CD14-positive monocyte (primary cell): ENCODE measurements around the gene ENTREP1. TPM values are rescaled to one million over a fixed set of nuclear protein-coding genes. Genes with fewer than 3 reads are reported as not detected.

Experiments
- DNase-seq, 3 donors: peaks; one replicate each; pipeline ENCODE4 v3.0.0-alpha.2; 2011 to 2022
- H2AFZ ChIP-seq: 2 replicates; pipeline ENCODE4 v1.6.0; 2012; ENCODE audit warnings: mild to moderate bottlenecking, low read depth, low read length, inconsistent platforms; ENCODE audit not compliant: insufficient read depth, poor library complexity, severe bottlenecking
- H3K27ac ChIP-seq, 2 donors: 1 replicate in 1 of 2; 2 replicates in 1 of 2; pipeline ENCODE4 v1.5.1; 2012 to 2013; ENCODE audit warnings: low read length in 2 of 2, control low read depth in 1 of 2, inconsistent platforms in 1 of 2, low read depth in 1 of 2, mild to moderate bottlenecking in 1 of 2
- H3K27me3 ChIP-seq, 2 donors: one replicate each; pipeline versions ENCODE4 v1.6.0 to v1.6.1; 2011 to 2013; ENCODE audit warnings: low read length in 2 of 2; ENCODE audit not compliant: control insufficient read depth in 2 of 2, insufficient read depth in 2 of 2
- H3K36me3 ChIP-seq, 2 donors: replicated peaks in 1 of 2; 1 replicate in 1 of 2; 2 replicates in 1 of 2; pipeline versions ENCODE4 v1.5.1 to v1.6.1; 2012 to 2013; ENCODE audit warnings: low read length in 2 of 2, control low read depth in 1 of 2, inconsistent platforms in 1 of 2, mild to moderate bottlenecking in 1 of 2; ENCODE audit not compliant: insufficient read depth in 2 of 2, control insufficient read depth in 1 of 2
- H3K4me1 ChIP-seq, 2 donors: 1 replicate in 1 of 2; 2 replicates in 1 of 2; pipeline versions ENCODE4 v1.5.1 to v1.6.1; 2012 to 2013; ENCODE audit warnings: low read length in 2 of 2, control low read depth in 1 of 2, inconsistent platforms in 1 of 2, mild to moderate bottlenecking in 1 of 2, moderate library complexity in 1 of 2; ENCODE audit not compliant: insufficient read depth in 2 of 2, control insufficient read depth in 1 of 2
- H3K4me2 ChIP-seq: replicated peaks from 2 replicates; pipeline ENCODE3; 2012; ENCODE audit warnings: low read length, moderate library complexity, mild to moderate bottlenecking; ENCODE audit not compliant: poor library complexity, severe bottlenecking; ENCODE audit errors: extremely low read depth
- H3K4me3 ChIP-seq, 3 experiments: fragments of 200-600 bp in 1 of 3; sonication (generic) in 1 of 3; replicated peaks in 1 of 3; 1 replicate in 2 of 3; 2 replicates in 1 of 3; pipeline ENCODE4 v1.5.1; 2011 to 2013; ENCODE audit warnings: low read length in 3 of 3, mild to moderate bottlenecking in 3 of 3, control low read depth in 2 of 3, low read depth in 2 of 3, inconsistent platforms in 1 of 3, moderate library complexity in 1 of 3
- H3K79me2 ChIP-seq: 2 replicates; pipeline ENCODE4 v1.6.0; 2012; ENCODE audit warnings: mild to moderate bottlenecking, control low read depth, inconsistent platforms, low read length, moderate library complexity; ENCODE audit not compliant: insufficient read depth
- H3K9ac ChIP-seq: 2 replicates; pipeline ENCODE4 v1.6.0; 2017; ENCODE audit warnings: low read length, mild to moderate bottlenecking; ENCODE audit not compliant: insufficient read depth, poor library complexity, severe bottlenecking
- H3K9me3 ChIP-seq, 2 donors: replicated peaks in 1 of 2; 1 replicate in 1 of 2; 2 replicates in 1 of 2; pipeline versions ENCODE4 v1.5.1 to v1.6.1; 2012 to 2013; ENCODE audit warnings: low read length in 2 of 2, control low read depth in 1 of 2; ENCODE audit not compliant: control insufficient read depth in 1 of 2, insufficient read depth in 1 of 2
- H4K20me1 ChIP-seq: 2 replicates; pipeline ENCODE4 v1.6.0; 2012; ENCODE audit warnings: mild to moderate bottlenecking, low read length, control low read depth, moderate library complexity; ENCODE audit not compliant: insufficient read depth
- H3K27ac Mint-ChIP-seq, 7 donors: one replicate each; pipeline ENCODE4 v1.8.0; 2020; ENCODE audit warnings: mild to moderate bottlenecking in 7 of 7, mixed read lengths in 7 of 7, moderate library complexity in 6 of 7, inconsistent platforms in 2 of 7
- H3K27me3 Mint-ChIP-seq, 3 donors: one replicate each; pipeline ENCODE4 v1.8.0; 2021 to 2022; ENCODE audit warnings: low read depth in 3 of 3, mild to moderate bottlenecking in 3 of 3, mixed read lengths in 3 of 3, moderate library complexity in 3 of 3, inconsistent platforms in 1 of 3
- H3K36me3 Mint-ChIP-seq, 2 donors: one replicate each; pipeline ENCODE4 v1.8.0; 2020; ENCODE audit warnings: mixed read lengths in 2 of 2, inconsistent platforms in 1 of 2, mild to moderate bottlenecking in 1 of 2
- H3K4me1 Mint-ChIP-seq: one replicate; pipeline ENCODE4 v1.8.0; 2020; ENCODE audit warnings: mild to moderate bottlenecking, mixed read lengths
- H3K4me3 Mint-ChIP-seq, 2 donors: one replicate each; pipeline ENCODE4 v1.8.0; 2020; ENCODE audit warnings: mild to moderate bottlenecking in 2 of 2, mixed read lengths in 2 of 2, moderate library complexity in 1 of 2
- H3K9me3 Mint-ChIP-seq, 7 donors: one replicate each; pipeline ENCODE4 v1.8.0; 2020 to 2022; ENCODE audit warnings: mixed read lengths in 7 of 7, mild to moderate bottlenecking in 6 of 7, moderate library complexity in 6 of 7, inconsistent platforms in 2 of 7
- WGBS: methylation state at CpG from one replicate; pipeline ENCODE4 v1.1.5; 2013; ENCODE audit warnings: missing lambda C conversion rate; ENCODE audit not compliant: insufficient coverage; 5-methylcytosine and 5-hydroxymethylcytosine counted together
- intact Hi-C, 2 donors: fragments of 100-400 bp; cut with micrococcal nuclease; formaldehyde crosslinking; loops; one replicate each; pipeline versions ENCODE4 v1.15.0 to v1.15.1; 2023
- polyA plus RNA-seq, 3 donors: library from polyadenylated mRNA; depleted of rRNA in 1 of 3; unstranded in 2 of 3; stranded (reverse) in 1 of 3; fragments of 300-500 nt in 2 of 3; fragments of >200 nt in 1 of 3; fragmentation: Illumina TruSeq in 2 of 3; gene quantifications; 1 replicate in 2 of 3; 2 replicates in 1 of 3; pipeline ENCODE4 v1.2.3, GENCODE V29; 2012 to 2021
- TF ChIP-seq, protein P1 (sequence below): fragments of 200-600 bp; IDR thresholded peaks from one replicate; pipeline ENCODE4 v1.8.0; 2022; ENCODE audit warnings: antibody characterized with exemption, mild to moderate bottlenecking

The ENTREP1 gene
- polyA plus RNA-seq, 3 donors, result not detected

DNA sequence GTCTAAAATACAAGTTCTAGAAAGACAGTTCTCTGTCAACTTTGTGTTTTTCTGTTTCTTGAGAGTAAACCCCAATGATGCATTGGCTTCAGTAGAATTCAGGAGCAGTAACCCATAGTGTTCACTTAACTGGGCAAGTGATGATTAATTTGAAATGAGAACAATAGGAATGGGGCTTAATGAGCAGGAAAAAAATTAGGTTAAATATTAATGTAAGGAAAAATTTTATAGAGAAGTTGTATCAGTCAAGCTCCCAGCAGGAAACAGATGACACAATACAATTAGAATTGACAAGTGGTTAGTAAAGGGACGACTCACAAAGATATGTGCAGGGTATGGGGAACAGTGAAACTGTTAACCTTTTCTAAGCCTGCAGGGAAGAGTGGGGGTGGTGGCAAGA, 38.2 kb downstream of the ENTREP1 start:
- Histone ChIP-seq H2AFZ (no peak overlapping the region), H3K27me3 (no peaks in the 10 kb centered on the region), H3K79me2 (no peaks in the 10 kb centered on the region), H3K9ac (no peak overlapping the region), H3K36me3 (no peaks in the 10 kb centered on the region), H3K9me3 (no peaks in the 10 kb centered on the region), H3K4me1 (no peaks in the 10 kb centered on the region), H3K4me2 (no peak overlapping the region), H3K4me3 (no peak overlapping the region), H3K27ac (no peak overlapping the region), H4K20me1 (no peaks in the 10 kb centered on the region)
- intact Hi-C loops, result no loop called here
- H3K4me3 Mint-ChIP-seq, result no peak overlapping the region
- H3K9me3 Mint-ChIP-seq, result no peaks in the 10 kb centered on the region
- peaks cover 0 to 4% (median 0%) of the 10 kb centered on the region in 3 donors for H3K27me3 Mint-ChIP-seq
- no CpG with 5 or more reads among the region's 1 CpG for WGBS
- TF ChIP-seq, protein P1, sequence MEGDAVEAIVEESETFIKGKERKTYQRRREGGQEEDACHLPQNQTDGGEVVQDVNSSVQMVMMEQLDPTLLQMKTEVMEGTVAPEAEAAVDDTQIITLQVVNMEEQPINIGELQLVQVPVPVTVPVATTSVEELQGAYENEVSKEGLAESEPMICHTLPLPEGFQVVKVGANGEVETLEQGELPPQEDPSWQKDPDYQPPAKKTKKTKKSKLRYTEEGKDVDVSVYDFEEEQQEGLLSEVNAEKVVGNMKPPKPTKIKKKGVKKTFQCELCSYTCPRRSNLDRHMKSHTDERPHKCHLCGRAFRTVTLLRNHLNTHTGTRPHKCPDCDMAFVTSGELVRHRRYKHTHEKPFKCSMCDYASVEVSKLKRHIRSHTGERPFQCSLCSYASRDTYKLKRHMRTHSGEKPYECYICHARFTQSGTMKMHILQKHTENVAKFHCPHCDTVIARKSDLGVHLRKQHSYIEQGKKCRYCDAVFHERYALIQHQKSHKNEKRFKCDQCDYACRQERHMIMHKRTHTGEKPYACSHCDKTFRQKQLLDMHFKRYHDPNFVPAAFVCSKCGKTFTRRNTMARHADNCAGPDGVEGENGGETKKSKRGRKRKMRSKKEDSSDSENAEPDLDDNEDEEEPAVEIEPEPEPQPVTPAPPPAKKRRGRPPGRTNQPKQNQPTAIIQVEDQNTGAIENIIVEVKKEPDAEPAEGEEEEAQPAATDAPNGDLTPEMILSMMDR, result no peak
- H3K4me1 Mint-ChIP-seq, result no peaks in the 10 kb centered on the region
- no peak overlapping the region for H3K27ac Mint-ChIP-seq
- DNase-seq, result no peak
- H3K36me3 Mint-ChIP-seq, result no peaks in the 10 kb centered on the region

DNA sequence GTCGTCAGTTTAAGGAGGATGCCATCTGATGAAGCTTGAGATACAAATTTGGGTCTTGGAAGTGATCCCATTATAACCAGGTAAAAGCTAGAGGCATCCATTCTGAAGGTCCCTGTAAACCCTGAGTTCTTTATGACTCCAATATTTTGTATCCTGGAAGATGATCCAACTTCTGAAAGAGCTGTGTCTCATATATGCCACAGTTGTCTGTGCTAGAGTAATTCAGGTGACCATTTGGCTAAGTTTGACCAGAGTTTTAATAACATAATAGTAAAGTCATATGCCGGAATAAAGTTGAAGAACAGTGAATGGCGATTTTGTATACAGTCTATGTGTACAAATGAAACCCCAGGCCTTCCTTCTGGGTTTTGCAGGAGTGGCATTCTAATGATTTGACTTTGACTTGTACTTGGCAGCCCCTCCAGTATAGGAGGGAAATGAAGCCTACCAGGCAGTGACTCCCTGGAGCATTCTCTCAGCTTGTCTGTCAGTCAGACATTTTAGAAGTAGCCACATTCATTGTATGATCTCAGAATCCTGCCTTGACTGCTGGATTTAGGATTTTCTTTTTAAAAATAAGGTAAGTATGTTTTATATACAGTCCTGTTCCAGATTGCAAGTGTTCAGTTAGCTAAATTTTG, 39.6 kb downstream of the ENTREP1 start:
- intact Hi-C loops, result no loop called here
- peaks cover 0 to 3% (median 0%) of the 10 kb centered on the region in 7 donors for H3K9me3 Mint-ChIP-seq

More for the DNA sequence above, 39.6 kb downstream of the ENTREP1 start:
- Histone ChIP-seq H3K4me2 (no peak overlapping the region), H3K27me3 (no peaks in the 10 kb centered on the region), H2AFZ (no peak overlapping the region), H3K9ac (no peak overlapping the region), H3K36me3 (no peaks in the 10 kb centered on the region), H3K9me3 (no peaks in the 10 kb centered on the region), H3K4me3 (no peak overlapping the region), H3K27ac (no peak overlapping the region), H3K4me1 (no peaks in the 10 kb centered on the region), H3K79me2 (no peaks in the 10 kb centered on the region), H4K20me1 (no peaks in the 10 kb centered on the region)
- Mint-ChIP-seq H3K36me3 (no peaks in the 10 kb centered on the region), H3K27me3 (peaks cover 0 to 4% (median 0%) of the 10 kb centered on the region in 3 donors), H3K27ac (no peak overlapping the region), H3K4me3 (no peak overlapping the region), H3K4me1 (no peaks in the 10 kb centered on the region)
- WGBS, result 100% methylated on average over 1 of the region's 3 CpGs
- DNase-seq, result no peak
- TF ChIP-seq, protein P1, result no peak
